Activated CD8-positive, alpha-beta T cell treated with anti-CD3 and anti-CD28 coated beads, Interleukin-2, amount 10 ng/mL, durations not matched to agents 7 days and 5 days (primary cell): ENCODE results near the gene CD300LB. TPM values are rescaled to one million over a fixed set of nuclear protein-coding genes. Genes with fewer than 3 reads are reported as not detected.
"Not testable (repeated sequence)": the region's sequence is repeated elsewhere in the genome, so short reads cannot be mapped to it uniquely, and the experiment has no call there.

Experiments used
- ATAC-seq: fragments of 150-1000 bp; cut with Tn5 transposase; one replicate; pipeline ENCODE4 v1.10.0; 2021; ENCODE audit warnings: moderate library complexity
- CTCF ChIA-PET: fragments of 350-600 bp; sonication (Branson Sonifier 250); formaldehyde crosslinking; loops from one replicate; lab custom pipeline; 2021; ENCODE audit warnings: antibody characterized with exemption; lab: Charles Lee
- POLR2A ChIA-PET: fragments of 350-600 bp; sonication (Branson Sonifier 250); formaldehyde crosslinking; loops from one replicate; lab custom pipeline; 2021; ENCODE audit warnings: antibody characterized with exemption; lab: Charles Lee
- DNase-seq: peaks from one replicate; pipeline ENCODE4 v3.0.0-alpha.2; 2020
- H3K27ac Mint-ChIP-seq: one replicate; pipeline ENCODE4 v1.8.0; 2021; ENCODE audit warnings: mild to moderate bottlenecking, mixed read lengths
- H3K27me3 Mint-ChIP-seq: one replicate; pipeline ENCODE4 v1.8.0; 2021; ENCODE audit warnings: low read depth, mixed read lengths
- H3K36me3 Mint-ChIP-seq: one replicate; pipeline ENCODE4 v1.8.0; 2021; ENCODE audit warnings: low read depth, mixed read lengths
- H3K4me1 Mint-ChIP-seq: one replicate; pipeline ENCODE4 v1.8.0; 2021; ENCODE audit warnings: low read depth, mixed read lengths
- H3K4me3 Mint-ChIP-seq: one replicate; pipeline ENCODE4 v1.8.0; 2021; ENCODE audit warnings: mild to moderate bottlenecking, mixed read lengths
- H3K9me3 Mint-ChIP-seq: one replicate; pipeline ENCODE4 v1.8.0; 2022; ENCODE audit warnings: mixed read lengths; ENCODE audit not compliant: insufficient read depth
- total RNA-seq, 2 experiments: library from RNA; stranded (reverse); gene quantifications; one replicate each; pipeline ENCODE4 v1.2.3, GENCODE V29; 2021

Gene CD300LB
- total RNA-seq, 2 experiments from 2014 or later = not detected

DNA sequence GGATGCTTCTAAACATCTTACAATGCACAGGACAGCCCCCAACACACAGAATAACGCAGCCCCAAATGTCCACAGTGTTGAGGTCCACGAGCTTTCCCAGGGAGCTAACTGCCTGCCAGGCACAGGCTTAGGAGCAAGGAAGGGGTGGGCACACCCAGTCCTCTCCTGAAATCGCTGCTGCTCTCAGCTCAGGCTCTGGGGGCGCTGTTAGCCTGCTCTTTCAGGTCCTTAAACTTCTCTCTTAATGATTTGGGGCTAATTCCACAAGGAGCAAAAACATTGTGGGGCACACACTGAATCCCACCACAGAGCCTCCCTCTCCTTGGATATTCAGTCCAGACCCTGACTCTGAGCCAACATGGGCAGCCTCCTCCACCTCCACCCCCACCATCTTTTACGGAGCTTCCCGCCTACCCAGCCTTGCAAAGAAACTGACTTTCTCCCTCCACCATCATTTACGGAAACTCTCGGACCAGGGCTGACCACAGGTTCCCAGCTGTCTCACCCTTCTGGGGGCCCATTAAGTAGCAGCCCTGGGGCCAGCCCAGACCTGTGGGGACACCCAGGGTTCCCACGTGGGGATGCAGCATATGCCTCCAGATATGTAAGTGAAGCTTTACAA, 35.0 kb upstream of the CD300LB start:
- ATAC-seq (peak; percentile 66), DNase-seq (peak; percentile 53)
- CTCF ChIA-PET = interaction anchor here (0.6 to 2.7 kb wide), 20 partner anchors 8 to 299 kb away, joined by 3 to 16 read pairs (median 4); partner anchors contain the start of genes CD300C, CD300LD and RAB37
- H3K27me3 Mint-ChIP-seq = peaks cover 36% of the 10 kb centered on the region
- H3K27ac Mint-ChIP-seq = no peak overlapping the region
- H3K4me1 Mint-ChIP-seq = peaks cover 15% of the 10 kb centered on the region
- no peaks in the 10 kb centered on the region for H3K36me3 Mint-ChIP-seq
- H3K4me3 Mint-ChIP-seq = no peak overlapping the region
- POLR2A ChIA-PET = no interaction called here
- H3K9me3 Mint-ChIP-seq = no peaks in the 10 kb centered on the region

DNA sequence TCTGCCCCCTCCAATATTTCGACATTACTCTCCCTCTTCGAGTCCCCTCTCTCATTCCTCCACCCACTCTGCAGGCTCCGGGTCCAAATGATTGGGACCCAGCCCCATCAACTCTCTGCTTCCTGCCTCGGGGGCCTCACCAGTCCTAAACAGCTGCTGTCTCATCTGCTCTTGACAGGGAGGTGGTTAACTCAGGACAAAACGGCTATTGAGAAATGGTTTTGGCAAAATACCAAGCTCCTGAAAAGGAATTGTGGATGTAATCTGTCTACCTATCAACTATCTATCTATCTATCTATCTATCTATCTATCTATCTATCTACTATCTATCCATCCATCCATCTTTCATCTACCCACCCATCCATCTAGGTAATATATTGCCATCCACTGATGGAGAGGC, 33.9 kb upstream of the CD300LB start:
- DNase-seq (no peak), ATAC-seq (no peak)
- ChIA-PET CTCF (interaction anchor here (2.0 to 2.4 kb wide), 2 partner anchors 17 to 25 kb away, joined by 4 to 10 read pairs; no protein-coding TSS in a partner anchor), POLR2A (no interaction called here)
- H3K4me1 Mint-ChIP-seq = peaks cover 15% of the 10 kb centered on the region
- no peaks in the 10 kb centered on the region for H3K9me3 Mint-ChIP-seq
- H3K36me3 Mint-ChIP-seq = no peaks in the 10 kb centered on the region
- H3K4me3 Mint-ChIP-seq = no peak overlapping the region
- no peak overlapping the region for H3K27ac Mint-ChIP-seq
- H3K27me3 Mint-ChIP-seq = peaks cover 36% of the 10 kb centered on the region

DNA sequence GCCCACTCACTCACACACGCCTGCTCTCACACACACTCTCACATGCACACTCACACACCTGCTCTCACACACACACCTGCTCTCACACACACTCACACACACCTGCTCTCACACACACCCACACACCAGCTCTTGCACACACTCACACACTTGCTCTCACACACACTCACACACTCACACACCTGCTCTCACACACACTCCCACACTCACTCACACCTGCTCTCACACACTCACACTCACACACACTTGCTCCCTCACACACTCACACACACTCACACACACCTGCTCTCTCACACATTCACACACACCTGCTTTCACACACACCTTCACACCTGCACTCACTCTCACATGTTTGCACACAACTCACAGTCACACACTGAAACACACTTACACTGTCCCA, 32.1 kb upstream of the CD300LB start:
- Mint-ChIP-seq H3K36me3 (no peaks in the 10 kb centered on the region), H3K27ac (no peak overlapping the region), H3K27me3 (peaks cover 22% of the 10 kb centered on the region), H3K4me1 (peaks cover 15% of the 10 kb centered on the region), H3K4me3 (no peak overlapping the region), H3K9me3 (no peaks in the 10 kb centered on the region)
- no peak for ATAC-seq
- ChIA-PET POLR2A (no interaction called here), CTCF (no interaction called here)
- no peak for DNase-seq

DNA sequence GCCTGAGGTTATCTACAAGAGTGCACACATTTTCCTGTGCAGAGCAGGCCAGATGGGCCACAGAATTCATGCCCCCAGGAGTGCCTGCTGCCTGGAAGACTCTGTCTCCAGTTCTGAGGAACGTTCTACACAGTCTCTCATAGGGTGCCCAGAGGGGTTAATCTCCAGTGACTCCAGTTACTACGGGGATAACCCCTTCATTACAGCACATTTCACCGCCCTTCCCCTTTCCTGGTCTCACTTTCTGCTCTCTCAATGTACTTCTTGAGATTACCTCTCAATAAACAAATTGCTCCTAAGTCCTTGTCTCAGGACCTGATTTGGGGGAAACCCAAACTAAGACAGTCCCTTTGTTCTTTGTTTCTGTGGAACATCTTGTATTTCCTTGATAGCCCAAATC, 30.3 kb upstream of the CD300LB start:
- ChIA-PET POLR2A (no interaction called here), CTCF (interaction anchor here (0.9 to 1.7 kb wide), 2 partner anchors 30 to 175 kb away, joined by 3 read pairs; partner anchors contain the start of gene RAB37)
- Mint-ChIP-seq H3K4me1 (peaks cover 14% of the 10 kb centered on the region), H3K4me3 (no peak overlapping the region), H3K27ac (no peak overlapping the region), H3K36me3 (no peaks in the 10 kb centered on the region), H3K27me3 (peaks cover 21% of the 10 kb centered on the region), H3K9me3 (no peaks in the 10 kb centered on the region)
- ATAC-seq (no peak), DNase-seq (no peak)

DNA sequence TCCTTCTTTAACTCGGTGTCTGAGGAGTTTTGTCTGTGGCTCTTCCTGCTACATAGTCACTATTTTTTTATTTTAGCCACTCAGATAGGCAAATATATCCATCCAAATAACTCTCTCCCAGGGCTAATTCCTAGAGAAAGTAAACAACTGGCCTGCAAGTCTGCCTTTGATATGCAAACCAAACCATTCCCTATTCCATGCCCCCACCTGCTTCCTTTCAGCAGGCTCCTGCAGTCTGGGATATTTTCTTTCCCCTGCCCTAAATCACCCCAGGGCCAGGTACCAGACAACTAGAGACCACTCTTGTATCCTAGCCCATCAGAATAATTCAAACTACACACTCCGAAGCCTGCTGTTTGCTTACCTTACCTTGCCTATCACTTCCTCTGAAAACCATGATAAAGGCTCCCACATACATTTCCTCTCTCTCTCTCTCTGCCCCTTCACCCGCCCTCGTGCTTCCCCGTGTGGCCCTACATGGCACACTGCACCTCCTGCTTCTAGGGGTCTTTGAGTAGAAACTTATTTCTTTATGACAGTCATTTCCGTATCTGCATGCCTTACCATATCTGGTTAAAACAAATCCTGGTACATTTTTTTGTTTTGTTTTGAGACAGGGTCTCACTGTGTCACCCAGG, 27.7 kb upstream of the CD300LB start:
- ChIA-PET POLR2A (no interaction called here), CTCF (no interaction called here)
- Mint-ChIP-seq H3K27me3 (peaks cover 20% of the 10 kb centered on the region), H3K9me3 (no peaks in the 10 kb centered on the region), H3K4me1 (peaks cover 14% of the 10 kb centered on the region), H3K4me3 (no peak overlapping the region), H3K36me3 (no peaks in the 10 kb centered on the region), H3K27ac (no peak overlapping the region)
- DNase-seq = no peak
- ATAC-seq = peak; percentile 44

DNA sequence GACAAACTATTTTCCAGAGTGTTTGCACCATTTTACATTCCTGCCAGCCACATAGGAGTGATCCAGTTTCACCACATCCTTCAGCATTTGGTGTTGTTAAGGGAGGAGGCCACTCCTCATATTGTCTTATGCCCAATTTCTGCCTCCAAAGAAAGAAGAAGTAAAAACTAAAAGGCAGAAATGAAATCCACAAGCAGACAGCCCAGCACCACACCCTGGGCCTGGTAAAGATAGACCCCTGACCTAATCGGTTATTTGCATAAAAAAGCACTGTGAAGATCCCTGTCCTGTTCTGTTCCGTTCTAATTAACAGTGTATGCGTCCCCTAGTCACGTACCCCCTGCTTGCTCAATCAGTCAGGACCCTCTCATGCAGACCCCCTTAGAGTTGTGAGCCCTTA, 27.1 kb upstream of the CD300LB start:
- ATAC-seq, POLR2A ChIA-PET, H3K9me3 Mint-ChIP-seq, H3K4me3 Mint-ChIP-seq, DNase-seq, H3K27ac Mint-ChIP-seq, H3K36me3 Mint-ChIP-seq: not testable (repeated sequence)
- CTCF ChIA-PET = interaction anchor here (0.7 kb wide), 1 partner anchor 8 kb away, joined by 5 read pairs; no protein-coding TSS in a partner anchor
- peaks cover 14% of the 10 kb centered on the region for H3K4me1 Mint-ChIP-seq
- peaks cover 20% of the 10 kb centered on the region for H3K27me3 Mint-ChIP-seq

DNA sequence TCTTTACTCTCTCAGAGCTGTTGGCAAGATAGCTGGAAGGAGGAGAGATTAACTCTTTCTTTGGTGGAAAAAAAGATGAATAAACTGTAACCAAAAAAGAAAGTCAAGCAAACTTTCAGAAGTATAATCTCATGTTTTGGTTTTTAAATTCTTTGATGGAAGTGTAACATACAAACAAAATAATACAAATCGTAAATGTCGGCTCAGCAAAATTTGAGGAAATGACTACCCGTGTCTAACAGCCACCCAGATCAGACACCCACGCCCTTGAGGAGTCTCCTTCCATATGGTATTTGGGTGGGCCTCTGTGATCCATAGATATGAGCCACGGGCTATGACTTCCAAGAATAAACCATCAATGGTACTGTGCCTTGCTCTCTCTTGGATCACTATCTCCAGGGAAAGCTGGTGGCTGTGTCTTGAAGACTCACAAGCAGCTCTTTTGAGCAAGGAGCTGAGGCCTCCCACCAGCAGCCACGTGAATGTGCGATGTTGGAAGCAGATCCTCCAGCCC, 24.2 kb upstream of the CD300LB start:
- ATAC-seq (no peak), DNase-seq (no peak)
- Mint-ChIP-seq H3K9me3 (no peaks in the 10 kb centered on the region), H3K4me1 (peaks cover 14% of the 10 kb centered on the region), H3K4me3 (no peak overlapping the region), H3K27ac (no peak overlapping the region), H3K36me3 (no peaks in the 10 kb centered on the region), H3K27me3 (peaks cover 23% of the 10 kb centered on the region)
- ChIA-PET CTCF (interaction anchor here (1.4 to 2.9 kb wide), 2 partner anchors 11 to 176 kb away, joined by 3 to 13 read pairs; no protein-coding TSS in a partner anchor), POLR2A (no interaction called here)

DNA sequence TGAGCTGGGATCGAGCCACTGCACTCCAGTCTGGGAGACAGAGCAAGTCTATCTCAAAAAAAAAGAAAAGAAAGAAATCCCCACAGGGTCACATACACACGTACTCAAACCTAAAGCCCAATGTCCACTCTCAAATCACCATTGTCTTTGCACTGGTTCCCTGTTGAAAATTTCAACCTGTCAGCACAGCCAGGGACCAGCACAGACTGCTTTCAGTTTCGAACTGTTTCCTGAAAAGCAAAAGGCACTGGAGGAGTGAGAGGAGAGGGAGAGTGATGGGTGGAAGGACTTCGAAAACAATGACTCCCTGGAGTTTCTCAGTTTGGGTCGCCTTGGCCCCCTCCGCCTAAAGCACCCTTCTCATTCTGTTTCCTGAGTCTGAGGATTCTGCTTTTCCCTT, 23.6 kb upstream of the CD300LB start:
- Mint-ChIP-seq H3K36me3 (no peaks in the 10 kb centered on the region), H3K4me3 (no peak overlapping the region), H3K9me3 (no peaks in the 10 kb centered on the region), H3K27me3 (peaks cover 26% of the 10 kb centered on the region), H3K27ac (no peak overlapping the region), H3K4me1 (peaks cover 14% of the 10 kb centered on the region)
- ChIA-PET CTCF (interaction anchor here (2.9 kb wide), 1 partner anchor 11 kb away, joined by 13 read pairs; no protein-coding TSS in a partner anchor), POLR2A (no interaction called here)
- ATAC-seq (no peak), DNase-seq (no peak)

DNA sequence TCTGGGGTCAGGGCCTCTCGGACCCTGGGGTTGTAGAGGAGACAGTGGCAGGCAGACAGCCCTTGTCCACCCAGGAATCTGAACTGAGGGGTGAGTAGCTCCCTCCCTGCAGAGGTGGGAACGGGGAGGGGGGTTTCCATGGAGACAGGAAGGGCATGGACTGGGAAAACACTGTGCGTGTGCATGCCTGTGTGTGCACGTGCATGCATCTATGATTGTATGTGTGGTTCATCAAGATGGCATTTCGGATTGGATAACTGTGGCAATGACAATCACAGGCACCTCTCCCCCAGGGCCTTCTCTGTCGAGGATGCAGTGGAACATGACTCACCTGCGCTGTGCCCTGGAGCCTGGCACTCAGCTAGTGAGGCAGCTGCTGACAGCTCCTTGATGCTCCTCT, 20.8 kb upstream of the CD300LB start:
- peaks cover 17% of the 10 kb centered on the region for H3K4me1 Mint-ChIP-seq
- DNase-seq = no peak
- H3K27ac Mint-ChIP-seq = no peak overlapping the region
- POLR2A ChIA-PET = no interaction called here
- H3K36me3 Mint-ChIP-seq = no peaks in the 10 kb centered on the region
- ATAC-seq = no peak
- no peak overlapping the region for H3K4me3 Mint-ChIP-seq
- CTCF ChIA-PET = no interaction called here
- H3K9me3 Mint-ChIP-seq = no peaks in the 10 kb centered on the region
- H3K27me3 Mint-ChIP-seq = peaks cover 21% of the 10 kb centered on the region

DNA sequence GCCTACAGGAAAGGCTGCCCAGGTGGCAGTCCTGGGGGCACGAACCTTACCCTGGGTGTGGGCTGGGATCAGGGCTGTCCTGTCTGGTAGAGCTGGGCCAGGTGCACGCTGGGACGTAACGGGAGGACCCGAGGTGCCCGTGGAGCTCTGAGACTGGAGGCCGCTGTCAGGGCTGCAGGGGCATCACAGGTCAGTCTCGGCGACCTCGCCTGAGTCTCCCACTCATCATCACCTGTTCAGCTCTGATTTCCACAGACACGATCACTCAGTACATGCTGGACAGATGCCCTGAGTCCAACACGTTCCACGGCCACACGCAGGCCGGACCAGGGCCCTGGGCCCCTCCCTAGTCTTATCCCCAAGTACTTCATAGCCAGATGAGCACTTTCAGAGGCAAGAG, 19.3 kb upstream of the CD300LB start:
- H3K36me3 Mint-ChIP-seq = no peaks in the 10 kb centered on the region
- H3K27me3 Mint-ChIP-seq = peaks cover 14% of the 10 kb centered on the region
- H3K4me1 Mint-ChIP-seq = peaks cover 31% of the 10 kb centered on the region
- ChIA-PET POLR2A (no interaction called here), CTCF (no interaction called here)
- H3K4me3 Mint-ChIP-seq = no peak overlapping the region
- ATAC-seq (no peak), DNase-seq (no peak)
- no peak overlapping the region for H3K27ac Mint-ChIP-seq
- no peaks in the 10 kb centered on the region for H3K9me3 Mint-ChIP-seq

DNA sequence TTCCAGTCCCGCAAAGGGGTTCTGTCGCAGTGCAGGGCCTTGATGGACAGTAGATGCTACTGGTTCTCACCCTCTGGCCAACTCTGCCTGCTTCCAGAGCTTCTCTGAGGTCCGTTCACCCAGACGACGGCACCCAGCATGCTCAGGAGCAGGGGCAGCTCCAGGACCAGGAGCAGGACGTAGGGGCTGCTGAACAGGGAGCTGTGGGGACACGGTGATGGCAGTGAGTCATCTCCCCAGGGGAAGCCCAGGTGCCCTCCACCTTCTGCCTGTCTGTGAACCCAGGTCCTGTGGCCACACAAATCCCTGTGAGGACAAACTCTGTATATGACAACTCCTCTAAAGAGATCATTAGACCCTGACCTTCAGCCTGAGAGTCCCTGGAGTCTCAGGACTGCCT, 18.1 kb upstream of the CD300LB start:
- ChIA-PET CTCF (no interaction called here), POLR2A (no interaction called here)
- DNase-seq (no peak), ATAC-seq (no peak)
- H3K36me3 Mint-ChIP-seq = no peaks in the 10 kb centered on the region
- no peaks in the 10 kb centered on the region for H3K9me3 Mint-ChIP-seq
- no peak overlapping the region for H3K4me3 Mint-ChIP-seq
- peaks cover 40% of the 10 kb centered on the region for H3K4me1 Mint-ChIP-seq
- H3K27ac Mint-ChIP-seq = no peak overlapping the region
- H3K27me3 Mint-ChIP-seq = peaks cover 14% of the 10 kb centered on the region

DNA sequence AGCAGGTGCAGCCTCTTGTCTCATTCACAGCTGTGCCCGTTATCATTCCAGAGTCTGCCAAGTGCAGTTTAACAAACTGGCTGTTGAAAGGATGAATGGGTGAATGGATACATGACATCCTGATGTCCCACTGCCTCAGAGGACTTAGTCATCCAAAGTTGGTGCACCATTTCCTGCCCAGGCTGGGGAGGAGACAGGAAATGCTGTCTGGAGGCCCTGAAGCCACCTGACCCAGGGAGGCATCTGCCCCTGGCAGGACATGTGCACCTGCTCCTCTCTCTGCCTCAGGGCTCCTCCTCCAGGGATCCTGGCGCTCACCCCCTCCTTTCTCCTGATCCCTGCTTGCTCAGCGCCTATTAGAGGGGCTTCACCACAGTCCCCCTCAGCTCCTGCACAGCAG, 16.5 kb upstream of the CD300LB start:
- Mint-ChIP-seq H3K4me1 (peaks cover 45% of the 10 kb centered on the region), H3K9me3 (no peaks in the 10 kb centered on the region), H3K4me3 (no peak overlapping the region), H3K27me3 (peaks cover 10% of the 10 kb centered on the region), H3K36me3 (no peaks in the 10 kb centered on the region), H3K27ac (peak overlapping the region; percentile 85)
- ChIA-PET CTCF (interaction anchor here (1.0 kb wide), 1 partner anchor 18 kb away, joined by 4 read pairs; no protein-coding TSS in a partner anchor), POLR2A (no interaction called here)
- peak; percentile 71 for DNase-seq
- ATAC-seq = peak; percentile 54
